GM12878 (cell line): Measurements from ENCODE around the gene LTC4S. TPM values are rescaled to one million over a fixed set of nuclear protein-coding genes. Genes with fewer than 3 reads are reported as not detected.

ENCODE experiments used
- ATAC-seq: fragments of 200-7000 bp; cut with Tn5 transposase; 3 replicates; pipeline ENCODE4 v1.9.1; 2020; ENCODE audit warnings: mild to moderate bottlenecking, moderate library complexity
- BruUV-seq: library from RNA; stranded (reverse); fragments of 400-500 nt; replicated peaks from 2 replicates; lab custom pipeline; 2021; lab: Mats Ljungman, UMichigan
- CTCF ChIA-PET: fragments of 300-600 bp; sonication (Branson Sonifier 250); formaldehyde crosslinking; extraction: SDS; loops from one replicate; lab custom pipeline; 2021; ENCODE audit warnings: inconsistent platforms; lab: Yijun Ruan, JAX
- POLR2A ChIA-PET: fragments of 350-600 bp; formaldehyde crosslinking; extraction: SDS; loops from one replicate; lab custom pipeline; 2021; ENCODE audit warnings: inconsistent platforms; lab: Charles Lee
- RAD21 ChIA-PET: fragments of 300-600 bp; sonication (Branson Sonifier 250); formaldehyde crosslinking; loops from one replicate; lab custom pipeline; 2023; ENCODE audit warnings: antibody characterized with exemption; ENCODE audit not compliant: unreplicated experiment; lab: Charles Lee
- SMC1A ChIA-PET: fragments of 300-600 bp; sonication (Branson Sonifier 250); formaldehyde crosslinking; loops from one replicate; lab custom pipeline; 2023; ENCODE audit not compliant: unreplicated experiment, uncharacterized antibody; lab: Charles Lee
- DNase-seq: peaks from one replicate; pipeline ENCODE4 v3.0.0-alpha.2; 2011; ENCODE audit warnings: low read depth, low spot score
- FAIRE-seq: peaks from 3 replicates; lab custom pipeline; 2011; peaks lifted over from hg19 to GRCh38; lab: Jason Lieb, UNC
- H2AFZ ChIP-seq: 2 replicates; pipeline ENCODE4 v1.6.0; 2011; ENCODE audit warnings: low read depth, low read length, control low read depth; ENCODE audit not compliant: control insufficient read depth
- H3K27ac ChIP-seq: 2 replicates; pipeline ENCODE4 v1.5.1; 2011; ENCODE audit warnings: control low read depth; ENCODE audit not compliant: control insufficient read depth, insufficient read depth
- H3K27me3 ChIP-seq, 2 experiments: replicated peaks in 1 of 2; 2 replicates each; pipeline versions ENCODE4 v1.6.0 to v1.6.1; 2011; ENCODE audit warnings: low read length in 1 of 2; ENCODE audit not compliant: control insufficient read depth in 2 of 2, insufficient read depth in 2 of 2
- H3K36me3 ChIP-seq, 2 experiments: 2 replicates each; pipeline ENCODE4 v1.5.1; 2011; ENCODE audit warnings: low read length in 1 of 2; ENCODE audit not compliant: control insufficient read depth in 2 of 2, insufficient read depth in 2 of 2
- H3K4me1 ChIP-seq: 2 replicates; pipeline ENCODE4 v1.6.1; 2011; ENCODE audit warnings: mild to moderate bottlenecking, low read length, moderate library complexity, mixed read lengths; ENCODE audit not compliant: control insufficient read depth, insufficient read depth
- H3K4me2 ChIP-seq: 2 replicates; pipeline ENCODE4 v1.6.0; 2011; ENCODE audit warnings: control low read depth; ENCODE audit not compliant: control insufficient read depth, insufficient read depth
- H3K4me3 ChIP-seq: fragments of 200-600 bp; sonication (generic); 2 replicates; pipeline ENCODE4 v1.5.1; 2016
- H3K79me2 ChIP-seq: 2 replicates; pipeline ENCODE4 v1.6.0; 2011; ENCODE audit warnings: low read length; ENCODE audit not compliant: control insufficient read depth, insufficient read depth
- H3K9ac ChIP-seq: 2 replicates; pipeline ENCODE4 v1.8.0; 2011; ENCODE audit warnings: low read length, control low read depth, mixed read lengths; ENCODE audit not compliant: control insufficient read depth, insufficient read depth
- H3K9me3 ChIP-seq: replicated peaks from 3 replicates; pipeline ENCODE4 v1.5.1; 2011; ENCODE audit warnings: mild to moderate bottlenecking, low read length; ENCODE audit not compliant: control insufficient read depth, insufficient read depth
- H4K20me1 ChIP-seq: 2 replicates; pipeline ENCODE4 v1.6.0; 2011; ENCODE audit not compliant: control insufficient read depth, insufficient read depth
- IKZF1 ChIP-seq: fragments of 450-650 bp; conservative IDR thresholded peaks from 2 replicates; pipeline ENCODE4 v1.6.1; 2017; ENCODE audit warnings: antibody characterized with exemption, mild to moderate bottlenecking
- IKZF2 ChIP-seq, 2 experiments: fragments of 450-650 bp; IDR thresholded peaks; 2 replicates each; pipeline ENCODE4 v1.6.1; 2017; ENCODE audit warnings: mild to moderate bottlenecking in 2 of 2, moderate library complexity in 2 of 2
- JUND ChIP-seq: IDR thresholded peaks from 2 replicates; pipeline ENCODE4 v1.6.1; 2012; ENCODE audit warnings: low read depth, mild to moderate bottlenecking, low read length, improper control_type of control experiment, moderate library complexity
- KAT2A ChIP-seq: conservative IDR thresholded peaks from 2 replicates; pipeline ENCODE4 v1.6.1; 2011; ENCODE audit warnings: low read depth, low read length; ENCODE audit not compliant: control insufficient read depth
- RELB ChIP-seq: fragments of 450-650 bp; IDR thresholded peaks from 2 replicates; pipeline ENCODE4 v1.6.1; 2017; ENCODE audit warnings: low read depth, mild to moderate bottlenecking, moderate library complexity
- STAT1 ChIP-seq: fragments of 450-650 bp; conservative IDR thresholded peaks from 2 replicates; pipeline ENCODE4 v1.6.1; 2014; ENCODE audit warnings: antibody characterized with exemption, mild to moderate bottlenecking
- YBX1 ChIP-seq: fragments of 450-650 bp; IDR thresholded peaks from 2 replicates; pipeline ENCODE4 v1.6.1; 2016; ENCODE audit warnings: antibody characterized with exemption
- WGBS: methylation state at CpG from one replicate; pipeline ENCODE4 v1.1.6; 2016; ENCODE audit warnings: low lambda C conversion rate; ENCODE audit not compliant: insufficient replicate concordance, insufficient coverage; ENCODE audit errors: missing lambda C conversion rate; 5-methylcytosine and 5-hydroxymethylcytosine counted together
- in situ Hi-C: fragments of 300-500 bp; cut with MboI; formaldehyde crosslinking; loops from 9 replicates; pipeline ENCODE4 v1.14.3; 2018; ENCODE audit warnings: mixed read lengths
- intact Hi-C: fragments of 100-400 bp; cut with micrococcal nuclease; formaldehyde crosslinking; loops from one replicate; pipeline ENCODE4 v1.14.2; 2022; ENCODE audit not compliant: unreplicated experiment
- polyA plus RNA-seq, 11 experiments: library from polyadenylated mRNA; depleted of rRNA in 4 of 11; unstranded in 6 of 11; stranded (reverse) in 5 of 11; fragments of >200 nt; fragmentation: Nextera tagmentation in 4 of 11; fragmentation: Illumina TruSeq in 1 of 11; extraction: Ambion mirVana in 4 of 11; extraction: Trizol in 1 of 11; gene quantifications; 1 replicate in 1 of 11; 2 replicates in 10 of 11; pipeline versions ENCODE4 v1.2.1 to v1.2.3, GENCODE V29; 2011 to 2016; ENCODE audit warnings: inconsistent platforms in 2 of 11, missing spikeins in 2 of 11, low read depth in 1 of 11
- total RNA-seq, 4 experiments: library from RNA; depleted of rRNA in 3 of 4; stranded (reverse); fragments of >200 nt in 3 of 4; fragmentation: Illumina TruSeq in 1 of 4; extraction: Trizol in 1 of 4; gene quantifications; 2 replicates each; pipeline versions ENCODE4 v1.2.1 to v1.2.3, GENCODE V29; 2013 to 2021

LTC4S gene
- total and polyA plus RNA-seq, 10 of the 15 experiments (the other 5 are each of a cell fraction or from before 2014, with no cell fraction given): 0.78 to 3.6 (median 1.8) TPM; not detected in 5

- TF ChIP-seq KAT2A (no peak), RELB (no peak), IKZF2 (IDR thresholded peaks at IDR 0.05) (no peak), STAT1 (no peak), JUND (no peak), YBX1 (no peak), IKZF1 (no peak)
- TF ChIP-seq, all 136 proteins: peak for 0
- RAD21 ChIA-PET: no interaction called here
- no peak for FAIRE-seq
- Histone ChIP-seq H3K9ac (no peak overlapping the region), H3K27ac (no peak overlapping the region), H3K4me2 (no peak overlapping the region), H3K4me1 (no peaks in the 10 kb centered on the region), H4K20me1 (peaks cover under 1% of the 10 kb centered on the region; the same call in 1 of the 2 replicates), H3K4me3 (no peak overlapping the region), H3K9me3 (no peaks in the 10 kb centered on the region), H3K36me3 (peaks cover 20 to 30% of the 10 kb centered on the region in 2 experiments), H3K27me3 (no peaks in the 10 kb centered on the region), H2AFZ (no peak overlapping the region), H3K79me2 (peaks cover 5% of the 10 kb centered on the region)
- no peak for ATAC-seq
- intact Hi-C loops: loop anchor here (10.0 kb wide), 1 partner anchor 206 kb away; no protein-coding TSS in a partner anchor
- POLR2A ChIA-PET: interaction anchor here (0.7 kb wide), 1 partner anchor 150 kb away, joined by 3 read pairs; no protein-coding TSS in a partner anchor
- DNase-seq: no peak
- SMC1A ChIA-PET: no interaction called here
- in situ Hi-C loops: no loop called here
- BruUV-seq: no TSS peak
- over 99% methylated on average over 18 of the region's 18 CpGs for WGBS
- CTCF ChIA-PET: interaction anchor here (1.0 kb wide), 1 partner anchor 26 kb away, joined by 3 read pairs; the partner anchor contains the start of gene LTC4S
These were observed 25.3 kb upstream of the LTC4S start for GRCh38 chr5:179768326-179769085.
